ENCODE data around the gene MVB12B.

The MVB12B gene

DNA sequence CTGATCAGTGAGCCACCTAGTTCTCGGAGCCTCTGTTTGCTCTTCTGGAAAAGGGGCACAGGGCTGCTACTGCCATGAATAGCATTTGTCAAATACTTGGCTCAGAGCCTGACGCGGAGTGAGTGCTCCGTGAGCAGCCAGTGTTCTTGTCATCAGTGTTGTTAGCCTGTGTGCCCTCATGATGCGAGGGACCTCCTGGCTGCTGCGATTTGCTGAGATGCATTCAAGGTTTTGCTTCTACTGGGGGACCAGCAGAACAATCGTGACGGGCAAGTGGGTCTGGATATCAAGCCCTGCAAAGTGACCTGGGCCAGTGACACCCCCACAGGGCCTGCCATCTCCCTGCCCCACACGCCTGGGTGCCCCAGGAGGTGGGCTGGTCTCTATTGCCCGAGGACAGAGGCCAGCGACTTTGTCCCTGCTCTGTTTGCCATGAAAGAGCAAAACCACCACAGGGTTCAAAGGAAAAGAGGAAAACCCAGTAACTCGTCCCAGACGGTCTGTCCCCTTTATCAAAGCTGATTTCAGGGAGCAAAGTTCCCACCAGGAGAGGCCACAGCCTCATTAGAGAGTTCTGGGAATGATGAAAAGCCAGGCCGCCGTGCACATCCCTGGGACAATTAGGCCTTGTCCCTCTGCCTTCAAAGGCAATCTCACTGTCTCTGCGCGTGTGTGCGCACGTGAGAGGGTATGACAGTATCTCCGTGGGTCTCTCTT, 200.6 kb downstream of the MVB12B start:
- no peaks in the 10 kb centered on the region for H3K9me3 ChIP-seq
- intact Hi-C loops (cut with DNase I; ENCODE audit: low total_unique reads) = no loop called here
- H3K27me3 ChIP-seq = peaks cover 0 to 46% of the 10 kb centered on the region in 2 donors
- DNase-seq = no peak
- no peak for TF ChIP-seq CTCF (IDR thresholded peaks at IDR 0.05)
- no peak overlapping the region for H3K27ac ChIP-seq
- H3K4me1 ChIP-seq = peaks cover 0 to 3% (median 0%) of the 10 kb centered on the region in 4 donors
- no peaks in the 10 kb centered on the region for H3K36me3 ChIP-seq
- H3K4me3 ChIP-seq = no peak overlapping the region

DNA sequence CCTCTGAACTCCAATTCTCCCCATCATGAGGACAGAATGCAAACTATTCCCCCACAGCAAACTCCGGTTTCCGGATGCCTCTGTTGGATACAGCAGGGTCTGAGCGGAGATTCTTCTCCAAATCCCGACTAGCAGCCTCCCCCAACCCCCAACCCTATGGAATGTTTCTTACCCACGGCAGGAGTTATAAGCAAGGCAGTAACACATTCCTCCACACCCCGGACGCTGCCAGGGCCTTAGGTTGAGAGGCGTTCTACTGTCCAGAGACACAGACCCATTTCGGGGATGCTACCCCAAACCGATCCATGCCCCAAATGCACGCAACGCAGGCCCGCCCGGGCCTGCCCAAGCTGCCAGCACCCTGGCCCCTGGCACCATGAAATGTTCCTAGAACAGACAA, 201.5 kb downstream of the MVB12B start:
- intact Hi-C loops (cut with DNase I; ENCODE audit: low total_unique reads) = no loop called here
- H3K27me3 ChIP-seq = peaks cover 0 to 42% of the 10 kb centered on the region in 2 donors
- peaks cover 0 to 3% (median 0%) of the 10 kb centered on the region in 4 donors for H3K4me1 ChIP-seq
- DNase-seq = no peak
- no peaks in the 10 kb centered on the region for H3K9me3 ChIP-seq
- no peaks in the 10 kb centered on the region for H3K36me3 ChIP-seq
- H3K27ac ChIP-seq = no peak overlapping the region
- TF ChIP-seq CTCF (IDR thresholded peaks at IDR 0.05) = no peak
- H3K4me3 ChIP-seq = no peak overlapping the region

DNA sequence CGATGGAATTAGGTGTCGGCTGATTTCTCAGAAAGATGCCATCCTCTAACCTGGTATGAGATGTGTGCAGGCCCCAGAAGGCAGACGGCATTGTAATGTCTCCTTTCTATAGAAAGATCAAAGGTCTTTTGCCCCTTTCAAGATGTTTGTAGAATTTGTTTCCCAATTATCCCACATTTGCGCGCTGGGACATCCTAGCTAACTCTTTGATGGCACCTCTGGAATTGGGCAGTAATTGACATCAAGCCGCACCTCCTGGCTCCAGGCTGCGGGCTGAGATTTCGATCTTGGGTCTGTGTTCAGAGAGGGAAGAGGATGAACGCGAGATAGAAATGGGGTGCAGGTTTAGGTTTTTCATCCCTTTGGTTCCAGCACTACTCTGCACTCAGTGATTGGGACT, 202.3 kb downstream of the MVB12B start:
- intact Hi-C loops (cut with DNase I; ENCODE audit: low total_unique reads) = no loop called here
- Histone ChIP-seq H3K4me1 (no peaks in the 10 kb centered on the region), H3K27me3 (peaks cover 0 to 50% of the 10 kb centered on the region in 2 donors), H3K4me3 (no peak overlapping the region), H3K9me3 (no peaks in the 10 kb centered on the region), H3K36me3 (no peaks in the 10 kb centered on the region), H3K27ac (no peak overlapping the region)
- TF ChIP-seq CTCF (IDR thresholded peaks at IDR 0.05) = no peak
- no peak for DNase-seq

- Histone ChIP-seq H3K4me1 (no peaks in the 10 kb centered on the region), H3K27me3 (peaks cover 0 to 50% of the 10 kb centered on the region in 2 donors), H3K27ac (no peak overlapping the region), H3K9me3 (no peaks in the 10 kb centered on the region), H3K4me3 (no peak overlapping the region), H3K36me3 (no peaks in the 10 kb centered on the region)
- no peak for DNase-seq
- intact Hi-C loops (cut with DNase I; ENCODE audit: low total_unique reads) = no loop called here
- TF ChIP-seq CTCF (IDR thresholded peaks at IDR 0.05) = no peak
These were observed 204.5 kb downstream of the MVB12B start for GRCh38 chr9:126531035-126531571.

DNA sequence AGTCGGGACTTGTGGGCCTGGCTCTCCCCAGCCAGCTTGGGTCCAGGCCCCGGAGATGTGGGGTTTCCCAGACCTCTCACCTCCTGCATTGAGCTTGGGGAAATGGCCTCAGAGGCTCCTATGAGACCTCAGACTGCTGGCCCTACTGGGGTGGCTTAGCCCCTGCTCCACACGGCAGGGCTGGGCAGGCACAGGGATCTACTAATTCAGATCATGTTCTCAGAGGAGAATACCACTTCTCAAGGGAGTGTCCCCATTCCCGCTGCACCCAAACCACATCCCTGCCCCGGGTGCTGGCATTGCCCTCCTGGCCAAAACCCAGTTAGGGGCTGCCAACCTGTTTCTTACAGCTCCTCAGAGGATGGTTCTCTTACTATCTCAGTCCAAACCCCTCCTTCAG, 205.0 kb downstream of the MVB12B start:
- H3K27me3 ChIP-seq = peaks cover 0 to 49% of the 10 kb centered on the region in 2 donors
- no peaks in the 10 kb centered on the region for H3K36me3 ChIP-seq
- DNase-seq = no peak
- intact Hi-C loops (cut with DNase I; ENCODE audit: low total_unique reads) = no loop called here
- H3K27ac ChIP-seq = no peak overlapping the region
- no peaks in the 10 kb centered on the region for H3K4me1 ChIP-seq
- no peak for TF ChIP-seq CTCF (IDR thresholded peaks at IDR 0.05)
- no peak overlapping the region for H3K4me3 ChIP-seq
- H3K9me3 ChIP-seq = no peaks in the 10 kb centered on the region
